22Rv1 (cell line): ENCODE results near the gene GATB.

ENCODE experiments used
- H3K27ac ChIP-seq: fragments of 450-650 bp; 2 replicates; pipeline ENCODE4 v1.5.1; 2017
- ZFX ChIP-seq: fragments of 450-650 bp; IDR thresholded peaks from 2 replicates; pipeline ENCODE4 v1.6.1; 2017; ENCODE audit warnings: antibody characterized with exemption, borderline replicate concordance
- TF ChIP-seq, protein P1 (sequence below): fragments of 450-650 bp; IDR thresholded peaks from 2 replicates; pipeline ENCODE4 v1.5.1; 2017; ENCODE audit warnings: mild to moderate bottlenecking

GATB gene

DNA sequence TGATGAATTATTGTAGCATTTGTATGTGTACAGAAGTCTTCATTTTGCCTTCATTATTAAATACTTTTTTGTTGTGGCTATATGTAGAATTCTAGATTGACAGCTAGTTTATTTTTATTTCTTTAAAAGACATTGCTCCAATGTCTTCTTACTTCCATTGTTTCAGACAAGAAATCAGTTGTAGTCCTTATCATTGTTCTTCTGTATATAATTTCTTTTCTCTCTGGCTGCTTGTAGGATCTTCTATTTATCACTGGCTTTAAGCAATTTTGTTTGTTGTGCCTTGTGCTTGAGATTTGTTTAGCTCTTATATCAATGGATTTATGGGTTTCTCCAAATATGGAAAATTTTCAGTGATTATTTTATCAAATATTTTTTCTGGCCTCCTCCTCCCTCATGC lies 13.5 kb upstream of the GATB start:
- TF ChIP-seq, protein P1, sequence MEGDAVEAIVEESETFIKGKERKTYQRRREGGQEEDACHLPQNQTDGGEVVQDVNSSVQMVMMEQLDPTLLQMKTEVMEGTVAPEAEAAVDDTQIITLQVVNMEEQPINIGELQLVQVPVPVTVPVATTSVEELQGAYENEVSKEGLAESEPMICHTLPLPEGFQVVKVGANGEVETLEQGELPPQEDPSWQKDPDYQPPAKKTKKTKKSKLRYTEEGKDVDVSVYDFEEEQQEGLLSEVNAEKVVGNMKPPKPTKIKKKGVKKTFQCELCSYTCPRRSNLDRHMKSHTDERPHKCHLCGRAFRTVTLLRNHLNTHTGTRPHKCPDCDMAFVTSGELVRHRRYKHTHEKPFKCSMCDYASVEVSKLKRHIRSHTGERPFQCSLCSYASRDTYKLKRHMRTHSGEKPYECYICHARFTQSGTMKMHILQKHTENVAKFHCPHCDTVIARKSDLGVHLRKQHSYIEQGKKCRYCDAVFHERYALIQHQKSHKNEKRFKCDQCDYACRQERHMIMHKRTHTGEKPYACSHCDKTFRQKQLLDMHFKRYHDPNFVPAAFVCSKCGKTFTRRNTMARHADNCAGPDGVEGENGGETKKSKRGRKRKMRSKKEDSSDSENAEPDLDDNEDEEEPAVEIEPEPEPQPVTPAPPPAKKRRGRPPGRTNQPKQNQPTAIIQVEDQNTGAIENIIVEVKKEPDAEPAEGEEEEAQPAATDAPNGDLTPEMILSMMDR = no peak
- no peak for TF ChIP-seq ZFX
- H3K27ac ChIP-seq = no peak overlapping the region

DNA sequence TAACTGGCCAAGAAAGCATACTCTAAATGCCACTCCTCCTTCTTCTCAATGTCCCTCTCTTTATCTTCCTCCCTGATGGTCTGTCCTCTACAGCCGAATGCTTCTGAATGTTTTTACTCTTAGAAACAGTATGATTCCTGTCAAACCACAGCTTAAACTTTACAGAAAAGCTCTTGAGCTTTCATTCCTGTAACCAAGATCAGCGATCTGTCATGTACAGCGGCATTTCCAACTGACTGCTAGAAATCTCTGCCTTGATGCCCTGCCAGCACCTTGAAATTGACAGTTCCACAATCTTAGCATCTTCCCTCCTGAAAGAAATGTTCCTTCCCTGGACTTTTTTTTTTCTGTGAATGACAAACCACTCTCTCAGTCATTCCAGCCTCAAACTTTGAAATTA lies 11.5 kb upstream of the GATB start:
- no peak for TF ChIP-seq ZFX
- TF ChIP-seq, protein P1 = no peak
- H3K27ac ChIP-seq = no peak overlapping the region

DNA sequence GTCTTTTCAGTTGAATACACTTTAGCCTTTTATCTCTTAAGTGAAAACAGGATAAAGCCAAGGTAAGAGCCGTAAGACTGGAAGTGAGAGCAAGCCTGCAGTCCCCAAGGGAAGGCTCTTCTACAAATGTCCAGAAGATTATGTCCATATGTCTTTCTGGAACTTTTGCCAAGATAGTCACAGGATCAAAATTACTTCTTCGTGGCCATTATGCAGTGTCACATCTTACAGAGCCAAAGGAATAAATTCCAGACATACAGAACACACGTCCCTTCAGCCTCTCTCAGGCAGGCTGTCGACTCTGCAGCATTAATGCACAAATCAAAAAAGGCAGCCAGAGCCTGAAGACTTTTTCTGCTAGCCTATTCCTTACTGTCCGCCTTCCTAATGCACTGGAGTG lies 10.9 kb upstream of the GATB start:
- H3K27ac ChIP-seq = no peak overlapping the region
- TF ChIP-seq, protein P1 = no peak
- TF ChIP-seq ZFX = no peak

DNA sequence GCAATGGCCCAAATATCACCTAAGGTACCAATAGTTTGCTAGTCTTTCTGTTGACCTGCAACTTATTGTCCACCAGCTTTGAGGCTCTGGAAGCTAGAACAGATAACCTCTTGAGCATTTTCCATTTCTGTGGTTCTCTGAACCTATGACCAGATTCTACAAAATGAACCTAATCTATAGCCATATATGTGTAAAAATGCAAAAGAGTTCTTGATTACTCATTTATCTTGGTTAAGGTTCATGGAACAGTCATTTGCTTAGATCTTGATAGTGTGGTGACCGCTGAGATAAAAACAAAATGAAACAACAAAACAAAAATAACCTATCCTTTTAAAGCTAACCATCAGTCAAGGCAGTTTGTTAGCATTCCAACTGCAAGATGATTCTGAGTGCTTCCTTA lies 9.3 kb upstream of the GATB start:
- TF ChIP-seq, protein P1 = no peak
- TF ChIP-seq ZFX = no peak
- no peak overlapping the region for H3K27ac ChIP-seq

DNA sequence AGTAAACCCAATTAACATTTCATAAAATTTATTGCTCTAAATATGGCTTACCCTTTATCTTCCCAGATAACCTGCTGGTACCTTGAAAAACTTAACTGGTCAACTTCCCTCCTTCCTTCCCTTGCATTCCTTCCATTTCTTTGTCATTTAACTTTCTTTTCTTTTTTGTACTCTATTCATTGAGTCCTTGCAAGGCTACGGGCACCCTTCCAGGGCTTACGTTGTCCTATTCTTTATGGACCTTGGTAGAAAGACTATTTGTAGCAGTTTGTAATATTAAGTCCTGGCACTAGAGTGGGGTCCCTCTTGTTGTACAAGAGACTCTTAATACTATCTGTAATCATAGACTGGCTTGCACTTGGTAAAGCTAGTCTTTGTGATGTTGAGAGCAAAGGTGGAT lies 8.0 kb upstream of the GATB start:
- TF ChIP-seq, protein P1 = no peak
- no peak for TF ChIP-seq ZFX
- H3K27ac ChIP-seq = no peak overlapping the region

DNA sequence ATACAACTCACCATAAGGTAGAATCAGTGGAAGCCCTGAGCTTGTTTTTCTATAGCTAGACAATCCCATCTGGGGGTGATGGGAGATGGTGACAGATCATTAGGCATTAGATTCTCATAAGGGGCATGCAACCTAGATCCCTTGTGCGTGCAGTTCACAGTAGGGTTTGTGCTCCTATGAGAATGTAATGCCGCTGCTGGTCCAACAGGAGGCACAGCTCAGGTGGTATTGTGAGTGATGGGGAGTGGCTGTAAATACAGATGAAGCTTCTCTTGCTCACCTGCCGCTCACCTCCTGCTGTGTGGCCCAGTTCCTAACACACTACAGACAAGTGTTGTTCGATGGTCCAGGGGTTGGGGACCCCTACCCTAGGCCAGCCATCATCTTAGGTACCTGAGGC lies 5.9 kb upstream of the GATB start:
- no peak overlapping the region for H3K27ac ChIP-seq
- TF ChIP-seq, protein P1 = 0 out of 2 replicates have a peak, but pooled peaks have one; percentile 16
- no peak for TF ChIP-seq ZFX

DNA sequence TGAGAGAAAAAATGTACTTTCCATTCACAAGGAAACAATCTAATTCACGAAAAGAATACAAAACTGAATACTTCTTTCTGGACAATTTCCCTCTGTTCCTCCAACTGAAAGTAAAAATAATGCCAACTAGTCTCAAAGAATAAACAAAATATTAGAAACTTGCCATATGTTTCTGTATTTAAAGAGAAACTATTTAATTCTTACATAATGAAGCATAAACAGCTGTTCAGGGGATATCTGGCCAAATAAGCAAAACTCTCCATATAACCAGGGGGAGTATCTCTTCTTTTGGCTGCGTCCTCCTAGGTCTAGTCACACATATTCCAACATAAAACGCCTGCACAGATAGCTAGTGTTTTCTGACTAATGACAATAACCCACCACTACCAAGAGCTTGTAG lies 805 bp downstream of the GATB start:
- H3K27ac ChIP-seq = no peak overlapping the region
- TF ChIP-seq ZFX = no peak
- TF ChIP-seq, protein P1 = no peak
